GM18511 (cell line): ENCODE data around the gene RAPGEF5.
A peak's percentile ranks its signal among the peaks of the same experiment; 100 is the strongest.
"Not testable (repeated sequence)": the region's sequence is repeated elsewhere in the genome, so short reads cannot be mapped to it uniquely, and the experiment has no call there.

Experiments used
- ATAC-seq: cut with Tn5 transposase; IDR thresholded peaks from one replicate; pipeline ENCODE4 v1.9.1; 2021; ENCODE audit warnings: mild to moderate bottlenecking, moderate library complexity; ENCODE audit not compliant: unreplicated experiment

Gene RAPGEF5

GRCh38 chr7:22094413-22095342 is 262.3 kb downstream of the RAPGEF5 start:
- ATAC-seq: no peak

GRCh38 chr7:22093936-22094335 is 263.0 kb downstream of the RAPGEF5 start:
- ATAC-seq: no peak

- no peak for ATAC-seq
Measured at GRCh38 chr7:22093001-22093400, 264.0 kb downstream of the RAPGEF5 start.

- ATAC-seq: not testable (repeated sequence)
Measured at GRCh38 chr7:22090958-22091525, 265.9 kb downstream of the RAPGEF5 start.

GRCh38 chr7:22090512-22090911 is 266.4 kb downstream of the RAPGEF5 start:
- no peak for ATAC-seq

GRCh38 chr7:22090107-22090506 is 266.8 kb downstream of the RAPGEF5 start:
- ATAC-seq: no peak

- ATAC-seq: no peak
Measured at GRCh38 chr7:22088827-22089226, 268.1 kb downstream of the RAPGEF5 start.

- no peak for ATAC-seq
Measured at GRCh38 chr7:22087861-22088260, 269.1 kb downstream of the RAPGEF5 start.

- ATAC-seq: peak; percentile 2
Measured at GRCh38 chr7:22083704-22084240, 273.2 kb downstream of the RAPGEF5 start.

- peak; percentile 98 for ATAC-seq
Measured at GRCh38 chr7:22082886-22083703, 273.9 kb downstream of the RAPGEF5 start.

GRCh38 chr7:22082553-22082885 is 274.4 kb downstream of the RAPGEF5 start:
- ATAC-seq: peak; percentile 10

GRCh38 chr7:22080219-22080618 is 276.7 kb downstream of the RAPGEF5 start:
- ATAC-seq: not testable (repeated sequence)

GRCh38 chr7:22078872-22079271 is 278.1 kb downstream of the RAPGEF5 start:
- ATAC-seq: not testable (repeated sequence)

GRCh38 chr7:22075561-22075960 is 281.4 kb downstream of the RAPGEF5 start:
- ATAC-seq: no peak

GRCh38 chr7:22074897-22075296 is 282.1 kb downstream of the RAPGEF5 start:
- no peak for ATAC-seq
